ENCODE data around the gene CXorf49.
"Not testable (repeated sequence)": the region's sequence is repeated elsewhere in the genome, so short reads cannot be mapped to it uniquely, and the experiment has no call there.

The CXorf49 gene

GRCh38 chrX:71697466-71698298 is 20.4 kb downstream of the CXorf49 start:
- H3K4me1 ChIP-seq, H3K4me2 ChIP-seq: not testable (repeated sequence)

GRCh38 chrX:71696641-71697465 is 21.2 kb downstream of the CXorf49 start:
- H3K27ac ChIP-seq, H3K4me1 ChIP-seq, H3K9ac ChIP-seq: not testable (repeated sequence)

More at GRCh38 chrX:71697466-71698298, 20.4 kb downstream of the CXorf49 start:
- not testable (repeated sequence) for H3K27ac ChIP-seq, H3K9ac ChIP-seq, H4K20me1 ChIP-seq, H3K9me3 ChIP-seq, H3K27me3 ChIP-seq, H3K4me3 ChIP-seq, H3K36me3 ChIP-seq

GRCh38 chrX:71679575-71680207 is 38.4 kb downstream of the CXorf49 start:
- no peak overlapping the region for H3K9ac ChIP-seq
- no peaks in the 10 kb centered on the region; the same call in 1 of the 2 replicates for H4K20me1 ChIP-seq
- H3K4me3 ChIP-seq = no peak overlapping the region
- H3K4me1 ChIP-seq = no peaks in the 10 kb centered on the region
- H3K27ac ChIP-seq = no peak overlapping the region
- no peak for TF ChIP-seq Cebpa-rat (IDR thresholded peaks at IDR 0.05)
- H3K9me3 ChIP-seq = peaks cover 20% of the 10 kb centered on the region
- H3K4me2 ChIP-seq = no peak overlapping the region
- peaks cover 26% of the 10 kb centered on the region for H3K27me3 ChIP-seq
- no peaks in the 10 kb centered on the region for H3K36me3 ChIP-seq

More at GRCh38 chrX:71696641-71697465, 21.2 kb downstream of the CXorf49 start:
- H3K36me3 ChIP-seq, H3K9me3 ChIP-seq, H3K4me2 ChIP-seq, H3K27me3 ChIP-seq, H3K4me3 ChIP-seq, H4K20me1 ChIP-seq: not testable (repeated sequence)

GRCh38 chrX:71677195-71677594 is 40.9 kb downstream of the CXorf49 start:
- peaks cover 46% of the 10 kb centered on the region for H3K27me3 ChIP-seq
- not testable (repeated sequence) for H3K4me3 ChIP-seq, H3K4me1 ChIP-seq, H3K27ac ChIP-seq, H3K36me3 ChIP-seq, H4K20me1 ChIP-seq, H3K4me2 ChIP-seq, H3K9ac ChIP-seq
- peaks cover 20% of the 10 kb centered on the region for H3K9me3 ChIP-seq

- H3K27ac ChIP-seq, H3K4me3 ChIP-seq, H4K20me1 ChIP-seq, H3K36me3 ChIP-seq, H3K4me1 ChIP-seq, H3K4me2 ChIP-seq, H3K9ac ChIP-seq: not testable (repeated sequence)
- H3K27me3 ChIP-seq = peaks cover 52% of the 10 kb centered on the region
- peaks cover 20% of the 10 kb centered on the region for H3K9me3 ChIP-seq
Observed at GRCh38 chrX:71676068-71676795, 41.9 kb downstream of the CXorf49 start.

GRCh38 chrX:71675636-71676035 is 42.4 kb downstream of the CXorf49 start:
- not testable (repeated sequence) for H3K9ac ChIP-seq, H3K36me3 ChIP-seq, H3K4me2 ChIP-seq, H4K20me1 ChIP-seq, H3K4me3 ChIP-seq, H3K4me1 ChIP-seq, H3K27ac ChIP-seq
- Histone ChIP-seq H3K9me3 (peaks cover 20% of the 10 kb centered on the region), H3K27me3 (peaks cover 52% of the 10 kb centered on the region)

- Histone ChIP-seq H3K9me3 (peaks cover 35% of the 10 kb centered on the region), H4K20me1 (peaks cover 19% of the 10 kb centered on the region; the same call in 1 of the 2 replicates), H3K9ac (no peak overlapping the region), H3K4me2 (no peak overlapping the region), H3K27ac (no peak overlapping the region), H3K4me1 (peaks cover 12% of the 10 kb centered on the region), H3K36me3 (no peaks in the 10 kb centered on the region), H3K4me3 (no peak overlapping the region), H3K27me3 (peaks cover 69% of the 10 kb centered on the region)
- TF ChIP-seq Cebpa-rat (IDR thresholded peaks at IDR 0.05) = no peak
Observed at GRCh38 chrX:71671938-71672337, 46.1 kb downstream of the CXorf49 start.

- no peak overlapping the region for H3K4me2 ChIP-seq
- peaks cover 19% of the 10 kb centered on the region; the same call in 1 of the 2 replicates for H4K20me1 ChIP-seq
- no peak overlapping the region for H3K27ac ChIP-seq
- no peak for TF ChIP-seq Cebpa-rat (IDR thresholded peaks at IDR 0.05)
- H3K36me3 ChIP-seq = no peaks in the 10 kb centered on the region
- peaks cover 76% of the 10 kb centered on the region for H3K27me3 ChIP-seq
- peaks cover 13% of the 10 kb centered on the region for H3K4me1 ChIP-seq
- no peak overlapping the region for H3K9ac ChIP-seq
- peaks cover 34% of the 10 kb centered on the region for H3K9me3 ChIP-seq
- H3K4me3 ChIP-seq = no peak overlapping the region
Observed at GRCh38 chrX:71671043-71671780, 46.9 kb downstream of the CXorf49 start.

GRCh38 chrX:71669947-71670346 is 48.1 kb downstream of the CXorf49 start:
- H3K27ac ChIP-seq, H3K4me2 ChIP-seq, H3K36me3 ChIP-seq, H3K4me3 ChIP-seq, H3K9ac ChIP-seq: not testable (repeated sequence)
- Histone ChIP-seq H4K20me1 (peaks cover 25% of the 10 kb centered on the region; the same call in 1 of the 2 replicates), H3K9me3 (peaks cover 21% of the 10 kb centered on the region; the same call in 1 of the 2 replicates), H3K4me1 (peaks cover 22% of the 10 kb centered on the region), H3K27me3 (peaks cover 88% of the 10 kb centered on the region)
